Stimulated activated CD4-positive, alpha-beta T cell treated with anti-CD3 and anti-CD28 coated beads, Interleukin-15, amount 100 ng/mL, for 1 hour (primary cell): ENCODE results near the gene PCIF1.
"Not testable (repeated sequence)": the region's sequence is repeated elsewhere in the genome, so short reads cannot be mapped to it uniquely, and the experiment has no call there.

ENCODE experiments used
- DNase-seq, 2 donors: peaks; one replicate each; pipeline ENCODE4 v3.0.0-alpha.2; 2020; ENCODE audit warnings: low read depth in 1 of 2, low spot score in 1 of 2

The PCIF1 gene

GRCh38 chr20:45988830-45989229 lies 54.3 kb downstream of the PCIF1 start:
- not testable (repeated sequence) for DNase-seq

GRCh38 chr20:45991616-45992015 lies 57.1 kb downstream of the PCIF1 start:
- DNase-seq = no peak

GRCh38 chr20:45993197-45993951 lies 58.9 kb downstream of the PCIF1 start:
- DNase-seq = no peak

- DNase-seq = no peak
Observed at GRCh38 chr20:45994761-45995493, 60.4 kb downstream of the PCIF1 start.

- not testable (repeated sequence) for DNase-seq
Observed at GRCh38 chr20:45995495-45996097, 61.1 kb downstream of the PCIF1 start.

GRCh38 chr20:45997187-45997586 lies 62.7 kb downstream of the PCIF1 start:
- DNase-seq = no peak
